Erythroblast (primary cell): ENCODE results near the gene ADAMTS9.

Source experiments
- GATA1 ChIP-seq: IDR thresholded peaks from 2 replicates; pipeline ENCODE4 v1.6.1; 2011; ENCODE audit warnings: low read depth, mild to moderate bottlenecking, control low read depth, low read length, moderate library complexity
- POLR2A ChIP-seq: IDR thresholded peaks from 2 replicates; pipeline ENCODE4 v1.6.1; 2011; ENCODE audit warnings: mild to moderate bottlenecking, low read length

DNA sequence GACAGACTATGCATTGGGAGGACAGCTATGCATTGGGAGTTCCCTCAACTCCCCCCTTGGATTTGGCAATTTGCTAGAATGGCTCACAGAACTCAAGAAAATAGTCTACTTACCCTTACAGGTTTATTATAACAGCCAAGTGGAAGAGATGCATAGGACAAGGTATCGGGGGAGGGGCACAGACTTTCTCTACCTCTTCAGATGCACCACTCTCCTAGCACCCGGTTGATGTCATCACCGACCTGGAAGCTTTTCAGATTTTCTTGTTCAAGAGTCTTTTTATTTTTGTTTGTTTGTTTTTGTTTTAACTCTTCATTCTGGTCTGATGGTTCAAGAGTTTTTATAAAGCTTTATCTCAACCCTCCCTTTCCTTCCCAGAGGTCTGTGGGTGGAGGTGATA is 20.7 kb upstream of the ADAMTS9 start:
- TF ChIP-seq POLR2A (no peak), GATA1 (no peak)
